Measurements from ENCODE around the gene ASTN2. TPM values are rescaled to one million over a fixed set of nuclear protein-coding genes. Genes with fewer than 3 reads are reported as not detected.

Gene ASTN2
- polyA plus RNA-seq, 1 experiment: 6.6 TPM

GRCh38 chr9:116623715-116624114 is 791.1 kb downstream of the ASTN2 start:
- Histone ChIP-seq H3K27ac (ENCODE audit: low read depth, low read length) (no peak overlapping the region), H3K27me3 (ENCODE audit: control insufficient read depth, insufficient read depth, low read length) (no peaks in the 10 kb centered on the region), H3K4me3 (ENCODE audit: low read depth, low read length) (no peak overlapping the region), H3K9me3 (ENCODE audit: control insufficient read depth, insufficient read depth, low read length) (no peaks in the 10 kb centered on the region)
- POLR2A ChIA-PET: no interaction called here
- DNase-seq (ENCODE audit: low read depth, low spot score): no peak
- TF ChIP-seq, protein P1, sequence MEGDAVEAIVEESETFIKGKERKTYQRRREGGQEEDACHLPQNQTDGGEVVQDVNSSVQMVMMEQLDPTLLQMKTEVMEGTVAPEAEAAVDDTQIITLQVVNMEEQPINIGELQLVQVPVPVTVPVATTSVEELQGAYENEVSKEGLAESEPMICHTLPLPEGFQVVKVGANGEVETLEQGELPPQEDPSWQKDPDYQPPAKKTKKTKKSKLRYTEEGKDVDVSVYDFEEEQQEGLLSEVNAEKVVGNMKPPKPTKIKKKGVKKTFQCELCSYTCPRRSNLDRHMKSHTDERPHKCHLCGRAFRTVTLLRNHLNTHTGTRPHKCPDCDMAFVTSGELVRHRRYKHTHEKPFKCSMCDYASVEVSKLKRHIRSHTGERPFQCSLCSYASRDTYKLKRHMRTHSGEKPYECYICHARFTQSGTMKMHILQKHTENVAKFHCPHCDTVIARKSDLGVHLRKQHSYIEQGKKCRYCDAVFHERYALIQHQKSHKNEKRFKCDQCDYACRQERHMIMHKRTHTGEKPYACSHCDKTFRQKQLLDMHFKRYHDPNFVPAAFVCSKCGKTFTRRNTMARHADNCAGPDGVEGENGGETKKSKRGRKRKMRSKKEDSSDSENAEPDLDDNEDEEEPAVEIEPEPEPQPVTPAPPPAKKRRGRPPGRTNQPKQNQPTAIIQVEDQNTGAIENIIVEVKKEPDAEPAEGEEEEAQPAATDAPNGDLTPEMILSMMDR (IDR thresholded peaks at IDR 0.05; ENCODE audit: low read depth, low read length): no peak
- CTCF ChIA-PET: no interaction called here

DNA sequence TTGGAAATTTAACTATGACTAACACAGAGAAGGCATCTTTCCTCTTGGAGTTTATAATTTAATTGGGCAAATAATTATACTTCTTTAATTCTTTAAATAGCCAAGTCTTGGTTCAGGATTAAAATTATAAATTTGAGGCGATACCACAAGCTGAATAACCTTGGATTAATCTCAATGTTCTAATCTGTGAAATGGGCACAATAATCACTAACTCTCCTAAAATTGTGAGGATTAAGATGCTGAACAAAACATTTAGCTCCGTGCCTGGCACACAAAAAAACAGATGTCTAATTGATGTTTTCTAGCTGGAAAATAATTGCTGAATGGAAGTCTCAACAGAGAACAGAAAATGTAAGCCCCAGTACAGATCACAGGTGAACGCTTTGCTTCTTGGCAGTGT is 797.5 kb downstream of the ASTN2 start:
- no peak overlapping the region for H3K4me3 ChIP-seq (ENCODE audit: low read depth, low read length)
- POLR2A ChIA-PET: no interaction called here
- no peaks in the 10 kb centered on the region for H3K9me3 ChIP-seq (ENCODE audit: control insufficient read depth, insufficient read depth, low read length)
- CTCF ChIA-PET: no interaction called here
- TF ChIP-seq, protein P1 (IDR thresholded peaks at IDR 0.05; ENCODE audit: low read depth, low read length): no peak
- no peak for DNase-seq (ENCODE audit: low read depth, low spot score)
- no peak overlapping the region for H3K27ac ChIP-seq (ENCODE audit: low read depth, low read length)
- H3K27me3 ChIP-seq (ENCODE audit: control insufficient read depth, insufficient read depth, low read length): no peaks in the 10 kb centered on the region

- no peaks in the 10 kb centered on the region for H3K27me3 ChIP-seq (ENCODE audit: control insufficient read depth, insufficient read depth, low read length)
- TF ChIP-seq, protein P1 (IDR thresholded peaks at IDR 0.05; ENCODE audit: low read depth, low read length): no peak
- CTCF ChIA-PET: no interaction called here
- no peak for DNase-seq (ENCODE audit: low read depth, low spot score)
- H3K9me3 ChIP-seq (ENCODE audit: control insufficient read depth, insufficient read depth, low read length): no peaks in the 10 kb centered on the region
- POLR2A ChIA-PET: no interaction called here
- no peak overlapping the region for H3K4me3 ChIP-seq (ENCODE audit: low read depth, low read length)
- H3K27ac ChIP-seq (ENCODE audit: low read depth, low read length): no peak overlapping the region
Observed at GRCh38 chr9:116616304-116616914, 798.4 kb downstream of the ASTN2 start.

- Histone ChIP-seq H3K27ac (ENCODE audit: low read depth, low read length) (no peak overlapping the region), H3K27me3 (ENCODE audit: control insufficient read depth, insufficient read depth, low read length) (no peaks in the 10 kb centered on the region), H3K4me3 (ENCODE audit: low read depth, low read length) (no peak overlapping the region), H3K9me3 (ENCODE audit: control insufficient read depth, insufficient read depth, low read length) (no peaks in the 10 kb centered on the region)
- DNase-seq (ENCODE audit: low read depth, low spot score): no peak
- ChIA-PET POLR2A (no interaction called here), CTCF (no interaction called here)
- TF ChIP-seq, protein P1 (IDR thresholded peaks at IDR 0.05; ENCODE audit: low read depth, low read length): no peak
Observed at GRCh38 chr9:116608064-116608463, 806.8 kb downstream of the ASTN2 start.

- Histone ChIP-seq H3K9me3 (ENCODE audit: control insufficient read depth, insufficient read depth, low read length) (no peaks in the 10 kb centered on the region), H3K4me3 (ENCODE audit: low read depth, low read length) (no peak overlapping the region), H3K27me3 (ENCODE audit: control insufficient read depth, insufficient read depth, low read length) (no peaks in the 10 kb centered on the region), H3K27ac (ENCODE audit: low read depth, low read length) (no peak overlapping the region)
- TF ChIP-seq, protein P1 (IDR thresholded peaks at IDR 0.05; ENCODE audit: low read depth, low read length): no peak
- no peak for DNase-seq (ENCODE audit: low read depth, low spot score)
- CTCF ChIA-PET: no interaction called here
- POLR2A ChIA-PET: no interaction called here
Observed at GRCh38 chr9:116605904-116606341, 808.9 kb downstream of the ASTN2 start.

All from AG04450 (cell line).